HepG2 (cell line): ENCODE measurements around the gene TMEM50B. TPM values are rescaled to one million over a fixed set of nuclear protein-coding genes. Genes with fewer than 3 reads are reported as not detected.

Experiments used
- ATAC-seq: fragments of 200-7000 bp; cut with Tn5 transposase; 3 replicates; pipeline ENCODE4 v1.9.1; 2020; ENCODE audit warnings: mild to moderate bottlenecking, moderate library complexity
- BruUV-seq: library from RNA; stranded (reverse); fragments of 400-500 nt; replicated peaks from 2 replicates; lab custom pipeline; 2021; lab: Mats Ljungman, UMichigan
- CTCF ChIA-PET: fragments of 300-600 bp; formaldehyde crosslinking; extraction: SDS; loops from one replicate; lab custom pipeline; 2021; ENCODE audit warnings: low total read pairs, inconsistent platforms, low intra/inter-chr PET ratio; lab: Yijun Ruan, JAX
- POLR2A ChIA-PET: fragments of 350-600 bp; sonication (Branson Sonifier 250); formaldehyde crosslinking; loops from one replicate; lab custom pipeline; 2020; ENCODE audit warnings: antibody characterized with exemption, inconsistent platforms; lab: Yijun Ruan, JAX
- DNase-seq: peaks from one replicate; pipeline ENCODE4 v3.0.0-alpha.2; 2015; ENCODE audit warnings: low spot score
- FAIRE-seq: peaks from 3 replicates; lab custom pipeline; 2011; peaks lifted over from hg19 to GRCh38; lab: Jason Lieb, UNC
- H2AFZ ChIP-seq: one replicate; pipeline ENCODE4 v1.6.1; 2011; ENCODE audit warnings: low read length, inconsistent platforms
- H3K27ac ChIP-seq: fragments of 300-600 bp; 3 replicates; pipeline ENCODE4 v1.8.0; 2011; ENCODE audit warnings: mixed run types, mild to moderate bottlenecking, mixed read lengths, low read length, inconsistent platforms; ENCODE audit not compliant: insufficient read depth; ENCODE audit errors: extremely low read length
- H3K27me3 ChIP-seq, 2 experiments: fragments of 200-600 bp in 1 of 2; 2 replicates in 1 of 2; 3 replicates in 1 of 2; pipeline versions ENCODE4 v1.6.0 to v1.8.0; 2011; ENCODE audit warnings: low read length in 2 of 2, mild to moderate bottlenecking in 2 of 2, moderate library complexity in 2 of 2, inconsistent platforms in 1 of 2; ENCODE audit not compliant: insufficient read depth in 2 of 2, control insufficient read depth in 1 of 2
- H3K36me3 ChIP-seq, 2 experiments: fragments of 200-600 bp in 1 of 2; replicated peaks in 1 of 2; 2 replicates in 1 of 2; 3 replicates in 1 of 2; pipeline versions ENCODE4 v1.5.1 to v1.8.0; 2011; ENCODE audit warnings: low read length in 2 of 2, inconsistent platforms in 1 of 2; ENCODE audit not compliant: insufficient read depth in 2 of 2, control insufficient read depth in 1 of 2
- H3K4me1 ChIP-seq: 2 replicates; pipeline ENCODE4 v1.5.1; 2012; ENCODE audit warnings: low read length, inconsistent platforms; ENCODE audit not compliant: insufficient read depth
- H3K4me2 ChIP-seq: 2 replicates; pipeline ENCODE4 v1.6.0; 2011; ENCODE audit warnings: low read depth, low read length, inconsistent platforms
- H3K4me3 ChIP-seq, 3 experiments: fragments of 200-600 bp in 1 of 3; sonication (generic), shearing (Covaris generic) in 1 of 3; replicated peaks in 1 of 3; 2 replicates each; pipeline ENCODE4 v1.5.1; 2011 to 2016; ENCODE audit warnings: low read length in 3 of 3, inconsistent platforms in 2 of 3, low read depth in 2 of 3, mild to moderate bottlenecking in 2 of 3, control low read depth in 1 of 3, mixed read lengths in 1 of 3; ENCODE audit not compliant: insufficient read depth in 1 of 3
- H3K79me2 ChIP-seq: one replicate; pipeline ENCODE4 v1.6.1; 2011; ENCODE audit warnings: low read length, inconsistent platforms; ENCODE audit not compliant: insufficient read depth
- H3K9ac ChIP-seq: 2 replicates; pipeline ENCODE4 v1.6.0; 2011; ENCODE audit warnings: mild to moderate bottlenecking, low read depth, low read length, inconsistent platforms; ENCODE audit not compliant: insufficient read depth
- H3K9me3 ChIP-seq: 2 replicates; pipeline ENCODE4 v1.5.1; 2012; ENCODE audit warnings: mild to moderate bottlenecking, low read length
- H4K20me1 ChIP-seq: 2 replicates; pipeline ENCODE4 v1.6.0; 2011; ENCODE audit warnings: inconsistent platforms, mild to moderate bottlenecking, low read length, moderate library complexity; ENCODE audit not compliant: insufficient read depth
- AGO2 ChIP-seq: fragments of 200-400 bp; formaldehyde crosslinking; optimal IDR thresholded peaks from 2 replicates; pipeline ENCODE3; 2017; ENCODE audit warnings: mild to moderate bottlenecking, low read depth, low read length, moderate library complexity
- ATAD3A ChIP-seq: sonication (generic); formaldehyde crosslinking; IDR thresholded peaks from 2 replicates; pipeline ENCODE4 v1.4.0; 2020; ENCODE audit warnings: missing genetic modification reagents
- MAFK ChIP-seq, 2 experiments: IDR thresholded peaks in 1 of 2; conservative IDR thresholded peaks in 1 of 2; 2 replicates each; pipeline ENCODE4 v1.6.1; 2011; ENCODE audit warnings: improper control_type of control experiment in 2 of 2, low read length in 2 of 2
- NFE2L2 ChIP-seq: fragments of 150-350 bp; IDR thresholded peaks from 2 replicates; pipeline ENCODE4 v1.6.1; 2014; ENCODE audit warnings: low read length
- RBM39 ChIP-seq: fragments of 200-400 bp; formaldehyde crosslinking; IDR thresholded peaks from one replicate; pipeline ENCODE4 v1.6.1; 2018; ENCODE audit warnings: antibody characterized with exemption, mild to moderate bottlenecking, low read depth, low read length; ENCODE audit not compliant: poor library complexity, severe bottlenecking
- SMAD3 ChIP-seq: sonication (generic); formaldehyde crosslinking; IDR thresholded peaks from 2 replicates; pipeline ENCODE4 v1.4.0; 2020; ENCODE audit warnings: missing genetic modification reagents
- ZNF501 ChIP-seq: sonication (generic); formaldehyde crosslinking; IDR thresholded peaks from 2 replicates; pipeline ENCODE4 v1.5.1; 2020; ENCODE audit warnings: mild to moderate bottlenecking, moderate library complexity, missing genetic modification reagents
- WGBS: methylation state at CpG from one replicate; pipeline ENCODE4 v1.1.6; 2017; ENCODE audit warnings: low lambda C conversion rate; 5-methylcytosine and 5-hydroxymethylcytosine counted together
- in situ Hi-C: cut with HindIII; loops from 2 replicates; pipeline ENCODE4 v1.10.0; 2017; ENCODE audit warnings: low pct_unique_long_range_greater_than_20kb; ENCODE audit not compliant: extremely low pct_ligation_motif_present
- intact Hi-C: fragments of 100-400 bp; cut with micrococcal nuclease; formaldehyde crosslinking; loops from one replicate; pipeline ENCODE4 v1.10.0; 2022; ENCODE audit not compliant: unreplicated experiment
- polyA plus RNA-seq, 8 experiments: library from polyadenylated mRNA; depleted of rRNA in 3 of 8; stranded (reverse) in 7 of 8; unstranded in 1 of 8; fragments of >200 nt; fragmentation: Illumina TruSeq in 4 of 8; extraction: Trizol in 4 of 8; gene quantifications; 2 replicates each; pipeline versions ENCODE4 v1.2.1 to v1.2.3, GENCODE V29; 2011 to 2016; ENCODE audit warnings: low read depth in 4 of 8, missing spikeins in 1 of 8, mixed read lengths in 1 of 8; ENCODE audit not compliant: insufficient read depth in 1 of 8
- total RNA-seq, 5 experiments: library from RNA; depleted of rRNA; stranded (reverse); fragments of >200 nt; fragmentation: Illumina TruSeq; extraction: Trizol; gene quantifications; 2 replicates each; pipeline ENCODE4 v1.2.3, GENCODE V29; 2016; ENCODE audit warnings: low read depth in 1 of 5

Gene TMEM50B
- total and polyA plus RNA-seq, 2 of the 13 experiments (the other 11 are each of a cell fraction or from before 2014, with no cell fraction given): 29.9 to 46.3 TPM

- no peak for ATAC-seq
- H4K20me1 ChIP-seq: no peaks in the 10 kb centered on the region
- no peak overlapping the region for H3K9ac ChIP-seq
- FAIRE-seq: no peak
- H3K79me2 ChIP-seq: no peaks in the 10 kb centered on the region
- intact Hi-C loops (no loop called here), in situ Hi-C loops (no loop called here)
- no peak overlapping the region for H3K27ac ChIP-seq
- 97% methylated on average over 1 of the region's 1 CpG for WGBS
- no peak overlapping the region; a peak in 1 of 6 replicates for H3K4me3 ChIP-seq
- H2AFZ ChIP-seq: no peak overlapping the region
- no peak for DNase-seq
- no peaks in the 10 kb centered on the region for H3K27me3 ChIP-seq
- BruUV-seq: no TSS peak
- POLR2A ChIA-PET: no interaction called here
- no peaks in the 10 kb centered on the region for H3K4me1 ChIP-seq
- H3K4me2 ChIP-seq: no peak overlapping the region
- CTCF ChIA-PET: no interaction called here
- peaks cover 2 to 43% of the 10 kb centered on the region in 2 experiments for H3K36me3 ChIP-seq
- H3K9me3 ChIP-seq: no peaks in the 10 kb centered on the region
- TF ChIP-seq NFE2L2 (peak; percentile 60; the same call in 1 of the 2 replicates), MAFK (conservative IDR thresholded peaks at IDR 0.05 in 1 of 2, IDR thresholded peaks at IDR 0.05 in 1 of 2; ENCODE audit: low read length in 2 of 2) (0 out of 4 replicates have a peak, but pooled peaks have one; percentile 4 to 10), AGO2 (peak; percentile 3), ATAD3A (CRISPR knock-in tag) (no peak)
Measured at GRCh38 chr21:33522953-33523349, 43.2 kb upstream of the TMEM50B start.

DNA sequence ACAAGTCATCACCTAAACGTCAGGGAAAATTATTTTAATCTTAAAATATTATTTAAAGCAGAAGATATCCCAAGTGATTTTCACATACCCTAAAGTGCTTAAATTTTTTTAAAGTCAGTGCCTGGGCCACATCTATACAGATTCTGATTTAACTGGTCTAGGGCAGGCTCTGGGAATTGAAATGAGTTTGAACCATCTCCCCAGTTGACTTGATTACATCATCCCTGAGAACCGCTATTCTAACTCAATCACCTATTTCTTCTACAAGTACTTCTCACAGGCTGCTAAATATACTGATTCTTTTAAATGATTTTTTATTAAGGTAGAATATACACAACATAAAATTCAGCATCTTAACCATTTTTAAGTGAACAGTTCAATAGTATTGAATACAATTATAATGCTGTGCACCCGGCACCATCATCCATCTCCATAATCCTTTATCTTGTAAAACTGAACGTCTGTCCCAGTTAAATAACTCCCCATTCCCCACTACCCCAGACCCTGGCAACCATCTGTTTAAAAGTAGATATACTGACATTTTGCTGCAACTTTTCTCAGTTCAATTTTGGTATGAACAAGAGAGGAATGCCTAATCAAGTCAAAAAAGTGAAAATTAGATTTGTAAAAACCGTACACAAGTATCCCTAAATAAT, 42.7 kb upstream of the TMEM50B start:
- no peak overlapping the region for H3K4me3 ChIP-seq
- no peak overlapping the region for H2AFZ ChIP-seq
- DNase-seq: no peak
- H3K4me2 ChIP-seq: no peak overlapping the region
- no TSS peak for BruUV-seq
- H3K27me3 ChIP-seq: no peaks in the 10 kb centered on the region
- no peak for ATAC-seq
- intact Hi-C loops: no loop called here
- H3K9me3 ChIP-seq: no peaks in the 10 kb centered on the region
- no peaks in the 10 kb centered on the region for H3K4me1 ChIP-seq
- no peaks in the 10 kb centered on the region for H4K20me1 ChIP-seq
- CTCF ChIA-PET: no interaction called here
- no peak for FAIRE-seq
- H3K79me2 ChIP-seq: no peaks in the 10 kb centered on the region
- no peak overlapping the region for H3K9ac ChIP-seq
- TF ChIP-seq ZNF501 (CRISPR knock-in tag) (no peak), AGO2 (peak; percentile 8), RBM39 (no peak), SMAD3 (CRISPR knock-in tag) (no peak)
- peaks cover 4 to 43% of the 10 kb centered on the region in 2 experiments for H3K36me3 ChIP-seq
- whole genome bisulfite sequencing: 93% methylated on average over 5 of the region's 5 CpGs
- H3K27ac ChIP-seq: no peak overlapping the region
- in situ Hi-C loops: no loop called here
- POLR2A ChIA-PET: no interaction called here
